SH-SY5Y (cell line): ENCODE measurements around the gene ILF2.

ENCODE experiments used
- GATA2 ChIP-seq: IDR thresholded peaks from 2 replicates; pipeline ENCODE4 v1.6.1; 2011; ENCODE audit warnings: mild to moderate bottlenecking, low read depth, low read length
- GATA3 ChIP-seq: IDR thresholded peaks from 2 replicates; pipeline ENCODE4 v1.6.1; 2011; ENCODE audit warnings: low read depth, mild to moderate bottlenecking, low read length, moderate library complexity

DNA sequence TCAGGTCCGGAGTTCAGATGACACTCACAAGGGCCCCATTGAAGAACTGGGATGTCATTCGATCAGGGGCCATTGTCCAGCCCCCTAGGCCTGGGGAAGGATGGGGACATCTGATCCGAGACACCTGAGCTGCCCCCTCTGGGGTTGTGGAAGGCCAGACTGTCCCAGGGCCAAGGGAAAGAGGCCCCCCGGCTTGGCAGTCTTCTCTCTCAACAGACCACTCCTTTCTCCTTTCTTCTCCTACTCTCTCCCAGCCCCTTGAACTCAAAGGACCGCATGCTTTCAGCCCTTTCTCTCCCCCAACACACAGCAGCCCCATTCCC, 41.5 kb downstream of the ILF2 start:
- TF ChIP-seq GATA2 (no peak), GATA3 (no peak)
